Measurements from ENCODE around the gene COQ10A. TPM values are rescaled to one million over a fixed set of nuclear protein-coding genes. Genes with fewer than 3 reads are reported as not detected.
"Not testable (repeated sequence)": the region's sequence is repeated elsewhere in the genome, so short reads cannot be mapped to it uniquely, and the experiment has no call there.

COQ10A gene
- total RNA-seq, 1 experiment from 2014 or later = 24.4 TPM

- no peak for TF ChIP-seq USF2 (CRISPR knock-in tag; IDR thresholded peaks at IDR 0.05)
- TF ChIP-seq ETV6 (CRISPR knock-in tag; IDR thresholded peaks at IDR 0.05) = no peak
- TF ChIP-seq OVOL2 (CRISPR knock-in tag; IDR thresholded peaks at IDR 0.05; ENCODE audit: borderline replicate concordance) = no peak
These were observed 4.3 kb downstream of the COQ10A start (continued) for GRCh38 chr12:56271031-56271430.

GRCh38 chr12:56272468-56272867 lies 5.7 kb downstream of the COQ10A start:
- peaks cover 57% of the 10 kb centered on the region for H3K36me3 Mint-ChIP-seq
- H3K27ac Mint-ChIP-seq; H3K9me3 Mint-ChIP-seq; ATAC-seq; H3K27me3 Mint-ChIP-seq (ENCODE audit: low read depth); POLR2A ChIA-PET; H3K4me3 Mint-ChIP-seq; DNase-seq (ENCODE audit: low spot score); H3K4me1 Mint-ChIP-seq; CTCF ChIA-PET: not testable (repeated sequence)

GRCh38 chr12:56274299-56274698 lies 7.6 kb downstream of the COQ10A start:
- no peak overlapping the region for H3K27ac Mint-ChIP-seq
- TF ChIP-seq MLX (CRISPR knock-in tag; IDR thresholded peaks at IDR 0.05) (no peak), CTCF (IDR thresholded peaks at IDR 0.05) (no peak), ZNF532 (CRISPR knock-in tag; IDR thresholded peaks at IDR 0.05; ENCODE audit: borderline replicate concordance) (no peak), CDX4 (CRISPR knock-in tag; IDR thresholded peaks at IDR 0.05; ENCODE audit: borderline replicate concordance) (no peak), ZNF416 (CRISPR knock-in tag; IDR thresholded peaks at IDR 0.05) (no peak), ZNF512 (CRISPR knock-in tag; IDR thresholded peaks at IDR 0.05; ENCODE audit: borderline replicate concordance) (no peak), ATF1 (CRISPR knock-in tag; IDR thresholded peaks at IDR 0.05) (no peak), NR3C1 (CRISPR knock-in tag; conservative IDR thresholded peaks at IDR 0.05; ENCODE audit: low read depth) (no peak)
- ATAC-seq (no peak), DNase-seq (ENCODE audit: low spot score) (no peak)
- ChIA-PET POLR2A (no interaction called here), CTCF (interaction anchor here (0.6 kb wide), 1 partner anchor 149 kb away, joined by 5 read pairs; no protein-coding TSS in a partner anchor)
- no peak overlapping the region for H3K4me3 Mint-ChIP-seq
- H3K4me1 Mint-ChIP-seq = no peaks in the 10 kb centered on the region
- H3K27me3 Mint-ChIP-seq (ENCODE audit: low read depth) = no peaks in the 10 kb centered on the region
- H3K36me3 Mint-ChIP-seq = peaks cover 65% of the 10 kb centered on the region
- no peaks in the 10 kb centered on the region for H3K9me3 Mint-ChIP-seq
